Stomach (tissue), 9 donors: ENCODE measurements around the gene EGFLAM. TPM values are rescaled to one million over a fixed set of nuclear protein-coding genes. Genes with fewer than 3 reads are reported as not detected.
A peak's percentile ranks its signal among the peaks of the same experiment; 100 is the strongest.

Experiments
- DNase-seq, 2 donors: peaks; one replicate each; pipeline versions ENCODE4 v3.0.0 to v3.0.0-alpha.2; 2013 to 2019
- H3K27ac ChIP-seq, 5 donors: fragments of 200-600 bp in 4 of 5; sonication (generic) in 4 of 5; one replicate each; pipeline ENCODE4 v1.5.1; 2013 to 2019; ENCODE audit warnings: mild to moderate bottlenecking in 1 of 5, moderate library complexity in 1 of 5
- H3K27me3 ChIP-seq, 3 donors: fragments of 200-600 bp; sonication (generic); one replicate each; pipeline ENCODE4 v1.5.1; 2017 to 2019; ENCODE audit warnings: mixed run types in 1 of 3
- H3K36me3 ChIP-seq, 4 donors: fragments of 200-600 bp; sonication (generic); 1 replicate in 3 of 4; 2 replicates in 1 of 4; pipeline ENCODE4 v1.5.1; 2016 to 2019
- H3K4me1 ChIP-seq, 4 donors: fragments of 200-600 bp; sonication (generic); one replicate each; pipeline ENCODE4 v1.5.1; 2016 to 2019
- H3K4me3 ChIP-seq, 4 donors: fragments of 200-600 bp; sonication (generic) in 3 of 4; one replicate each; pipeline ENCODE4 v1.5.1; 2016 to 2019; ENCODE audit warnings: mild to moderate bottlenecking in 1 of 4
- H3K9me3 ChIP-seq, 4 donors: fragments of 200-600 bp; sonication (generic); one replicate each; pipeline ENCODE4 v1.5.1; 2016 to 2019
- EP300 ChIP-seq: sonication (generic); formaldehyde crosslinking; IDR thresholded peaks from one replicate; pipeline ENCODE4 v1.6.1; 2017; ENCODE audit warnings: antibody characterized with exemption
- POLR2A ChIP-seq, 4 donors: fragments of 450-650 bp; IDR thresholded peaks; one replicate each; pipeline ENCODE4 v1.6.1; 2016; ENCODE audit warnings: antibody characterized with exemption in 4 of 4, control low read depth in 2 of 4, mild to moderate bottlenecking in 1 of 4, moderate library complexity in 1 of 4
- POLR2AphosphoS5 ChIP-seq, 3 donors: sonication (generic); formaldehyde crosslinking; IDR thresholded peaks; one replicate each; pipeline ENCODE4 v1.6.1; 2016; ENCODE audit warnings: antibody characterized with exemption in 3 of 3
- WGBS, 5 donors: extraction: QIAGEN DNeasy Blood & Tissue Kit in 3 of 5; methylation state at CpG; one replicate each; pipeline versions ENCODE4 v1.1.5 to v1.1.7; 2013 to 2018; 5-methylcytosine and 5-hydroxymethylcytosine counted together
- intact Hi-C: fragments of 100-400 bp; cut with DNase I; formaldehyde crosslinking; loops from one replicate; pipeline ENCODE4 v1.15.1; 2023; ENCODE audit warnings: low total_unique reads
- polyA plus RNA-seq, 3 donors: library from polyadenylated mRNA; stranded (reverse); fragments of 200-250 nt; gene quantifications; one replicate each; pipeline ENCODE4 v1.2.3, GENCODE V29; 2013
- total RNA-seq, 5 donors: library from RNA; depleted of rRNA; stranded (reverse); fragments of >200 nt; gene quantifications; one replicate each; pipeline versions ENCODE4 v1.1.0 to v1.2.3, GENCODE V29; 2014 to 2016
- TF ChIP-seq, protein P1 (sequence below), 7 experiments: fragments of 450-650 bp in 4 of 7; fragments of 200-600 bp in 3 of 7; sonication (generic) in 3 of 7; IDR thresholded peaks; one replicate each; pipeline ENCODE4 v1.5.1; 2016 to 2019; ENCODE audit warnings: antibody characterized with exemption in 7 of 7, control low read depth in 2 of 7, mild to moderate bottlenecking in 1 of 7
- donor health status: healthy with polysubstance abuse.
- donor health status: Bipolar disorder and iron deficiency.
- donor health status: healthy.

EGFLAM gene
- total and polyA plus RNA-seq, 8 donors: 0.61 to 5.9 (median 1.4) TPM; not detected in 3

GRCh38 chr5:38447056-38447455, 188.7 kb downstream of the EGFLAM start:
- peak overlapping the region in 1 of 5 donors; percentile 56 for H3K27ac ChIP-seq

DNA sequence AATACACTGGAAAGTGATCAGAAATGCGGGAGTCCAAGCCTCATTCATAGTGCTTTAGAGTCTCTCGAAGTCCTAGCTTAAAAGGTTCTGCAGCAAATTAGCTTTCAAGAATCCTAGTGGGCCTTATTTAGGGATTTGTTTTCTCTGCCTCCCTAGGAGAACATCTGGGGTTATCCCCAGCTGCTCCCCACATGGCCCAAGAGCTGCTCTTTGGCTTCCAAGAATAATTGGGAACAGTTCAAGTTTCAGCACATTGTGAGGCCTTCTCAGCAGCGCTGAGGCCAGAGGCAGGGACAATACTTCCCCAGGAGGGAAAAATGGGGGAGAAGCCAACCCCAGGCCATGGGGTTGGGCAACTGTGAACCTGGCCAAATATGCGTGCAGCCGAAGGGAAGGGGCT, 189.4 kb downstream of the EGFLAM start:
- DNase-seq: peak in 1 of 2 donors; percentile 67
- H3K9me3 ChIP-seq: no peaks in the 10 kb centered on the region
- no peaks in the 10 kb centered on the region for H3K36me3 ChIP-seq
- TF ChIP-seq, protein P1, sequence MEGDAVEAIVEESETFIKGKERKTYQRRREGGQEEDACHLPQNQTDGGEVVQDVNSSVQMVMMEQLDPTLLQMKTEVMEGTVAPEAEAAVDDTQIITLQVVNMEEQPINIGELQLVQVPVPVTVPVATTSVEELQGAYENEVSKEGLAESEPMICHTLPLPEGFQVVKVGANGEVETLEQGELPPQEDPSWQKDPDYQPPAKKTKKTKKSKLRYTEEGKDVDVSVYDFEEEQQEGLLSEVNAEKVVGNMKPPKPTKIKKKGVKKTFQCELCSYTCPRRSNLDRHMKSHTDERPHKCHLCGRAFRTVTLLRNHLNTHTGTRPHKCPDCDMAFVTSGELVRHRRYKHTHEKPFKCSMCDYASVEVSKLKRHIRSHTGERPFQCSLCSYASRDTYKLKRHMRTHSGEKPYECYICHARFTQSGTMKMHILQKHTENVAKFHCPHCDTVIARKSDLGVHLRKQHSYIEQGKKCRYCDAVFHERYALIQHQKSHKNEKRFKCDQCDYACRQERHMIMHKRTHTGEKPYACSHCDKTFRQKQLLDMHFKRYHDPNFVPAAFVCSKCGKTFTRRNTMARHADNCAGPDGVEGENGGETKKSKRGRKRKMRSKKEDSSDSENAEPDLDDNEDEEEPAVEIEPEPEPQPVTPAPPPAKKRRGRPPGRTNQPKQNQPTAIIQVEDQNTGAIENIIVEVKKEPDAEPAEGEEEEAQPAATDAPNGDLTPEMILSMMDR (IDR thresholded peaks at IDR 0.05): no peak
- TF ChIP-seq EP300: no peak
- no peak for TF ChIP-seq POLR2AphosphoS5 (IDR thresholded peaks at IDR 0.05)
- no peak for TF ChIP-seq POLR2A (IDR thresholded peaks at IDR 0.05)
- H3K4me3 ChIP-seq: no peak overlapping the region
- H3K27me3 ChIP-seq: peaks cover 0 to 29% (median 0%) of the 10 kb centered on the region in 3 donors
- 60 to 76% (median 68%) methylated on average over 5 of the region's 5 CpGs for WGBS, 5 donors
- H3K27ac ChIP-seq: peak overlapping the region in 3 of 5 donors; percentile 7 to 59 (median 56)
- intact Hi-C loops: loop anchor here (10.0 kb wide), 2 partner anchors 217 to 357 kb away; no protein-coding TSS in a partner anchor
- H3K4me1 ChIP-seq: peaks cover 0 to 20% (median 3%) of the 10 kb centered on the region in 4 donors

More at GRCh38 chr5:38447056-38447455, 188.7 kb downstream of the EGFLAM start:
- intact Hi-C loops: loop anchor here (10.0 kb wide), 2 partner anchors 218 to 358 kb away; no protein-coding TSS in a partner anchor
- TF ChIP-seq EP300: no peak
- TF ChIP-seq, protein P1 (IDR thresholded peaks at IDR 0.05): no peak
- TF ChIP-seq POLR2AphosphoS5 (IDR thresholded peaks at IDR 0.05): no peak
- no peak for TF ChIP-seq POLR2A (IDR thresholded peaks at IDR 0.05)
- WGBS, 5 donors: 77 to 92% (median 88%) methylated on average over 2 of the region's 2 CpGs
- no peaks in the 10 kb centered on the region for H3K36me3 ChIP-seq
- H3K27me3 ChIP-seq: peaks cover 0 to 25% (median 0%) of the 10 kb centered on the region in 3 donors
- H3K4me3 ChIP-seq: no peak overlapping the region
- peaks cover 0 to 20% (median 3%) of the 10 kb centered on the region in 4 donors for H3K4me1 ChIP-seq
- DNase-seq: peak in 1 of 2 donors; percentile 46
- H3K9me3 ChIP-seq: no peaks in the 10 kb centered on the region

- intact Hi-C loops: loop anchor here (10.0 kb wide), 2 partner anchors 216 to 356 kb away; no protein-coding TSS in a partner anchor
- H3K27me3 ChIP-seq: peaks cover 0 to 29% (median 0%) of the 10 kb centered on the region in 3 donors
- no peaks in the 10 kb centered on the region for H3K9me3 ChIP-seq
- H3K4me1 ChIP-seq: peaks cover 0 to 20% (median 3%) of the 10 kb centered on the region in 4 donors
- peak overlapping the region in 3 of 5 donors; percentile 7 to 59 (median 56) for H3K27ac ChIP-seq
- DNase-seq: no peak
- 70 to 83% (median 73%) methylated on average over 9 of the region's 9 CpGs for WGBS, 5 donors
- H3K36me3 ChIP-seq: no peaks in the 10 kb centered on the region
- no peak overlapping the region for H3K4me3 ChIP-seq
- TF ChIP-seq POLR2AphosphoS5 (IDR thresholded peaks at IDR 0.05): no peak
- no peak for TF ChIP-seq POLR2A (IDR thresholded peaks at IDR 0.05)
- no peak for TF ChIP-seq EP300
Observed at GRCh38 chr5:38448568-38449350, 190.4 kb downstream of the EGFLAM start.

DNA sequence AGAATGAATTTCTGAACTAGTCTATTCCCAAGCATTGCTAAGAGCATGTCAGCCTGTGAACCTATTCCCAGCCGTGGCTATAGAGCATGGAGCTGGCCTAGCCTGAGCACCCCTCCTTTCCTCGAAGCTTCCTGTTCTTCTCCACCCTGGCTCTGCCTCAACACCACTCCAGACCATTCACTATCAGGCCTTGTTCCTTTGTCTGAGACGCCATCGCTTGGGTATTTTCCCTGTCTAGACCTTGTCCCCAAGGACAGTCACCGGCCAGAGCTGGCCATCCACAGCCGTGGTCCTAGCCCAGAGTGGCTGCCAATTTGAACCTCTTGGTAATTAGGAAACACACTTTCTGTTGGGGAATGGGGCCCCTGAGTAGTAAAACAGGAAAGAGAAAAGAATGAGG, 192.3 kb downstream of the EGFLAM start:
- no peak for DNase-seq
- H3K4me3 ChIP-seq: no peak overlapping the region
- peaks cover 0 to 31% (median 0%) of the 10 kb centered on the region in 3 donors for H3K27me3 ChIP-seq
- H3K9me3 ChIP-seq: no peaks in the 10 kb centered on the region
- H3K27ac ChIP-seq: no peak overlapping the region
- peaks cover 0 to 16% (median 3%) of the 10 kb centered on the region in 4 donors for H3K4me1 ChIP-seq
- H3K36me3 ChIP-seq: no peaks in the 10 kb centered on the region
- intact Hi-C loops: no loop called here
- 85 to 92% (median 92%) methylated on average over 6 of the region's 6 CpGs for WGBS, 5 donors
- no peak for TF ChIP-seq POLR2A (IDR thresholded peaks at IDR 0.05)
- TF ChIP-seq EP300: no peak
- TF ChIP-seq, protein P1 (IDR thresholded peaks at IDR 0.05): no peak
- TF ChIP-seq POLR2AphosphoS5 (IDR thresholded peaks at IDR 0.05): no peak
